ENCODE measurements around the gene MARVELD3.
"Not testable (repeated sequence)": the region's sequence is repeated elsewhere in the genome, so short reads cannot be mapped to it uniquely, and the experiment has no call there.

Gene MARVELD3, protein sequence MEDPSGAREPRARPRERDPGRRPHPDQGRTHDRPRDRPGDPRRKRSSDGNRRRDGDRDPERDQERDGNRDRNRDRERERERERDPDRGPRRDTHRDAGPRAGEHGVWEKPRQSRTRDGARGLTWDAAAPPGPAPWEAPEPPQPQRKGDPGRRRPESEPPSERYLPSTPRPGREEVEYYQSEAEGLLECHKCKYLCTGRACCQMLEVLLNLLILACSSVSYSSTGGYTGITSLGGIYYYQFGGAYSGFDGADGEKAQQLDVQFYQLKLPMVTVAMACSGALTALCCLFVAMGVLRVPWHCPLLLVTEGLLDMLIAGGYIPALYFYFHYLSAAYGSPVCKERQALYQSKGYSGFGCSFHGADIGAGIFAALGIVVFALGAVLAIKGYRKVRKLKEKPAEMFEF

DNA sequence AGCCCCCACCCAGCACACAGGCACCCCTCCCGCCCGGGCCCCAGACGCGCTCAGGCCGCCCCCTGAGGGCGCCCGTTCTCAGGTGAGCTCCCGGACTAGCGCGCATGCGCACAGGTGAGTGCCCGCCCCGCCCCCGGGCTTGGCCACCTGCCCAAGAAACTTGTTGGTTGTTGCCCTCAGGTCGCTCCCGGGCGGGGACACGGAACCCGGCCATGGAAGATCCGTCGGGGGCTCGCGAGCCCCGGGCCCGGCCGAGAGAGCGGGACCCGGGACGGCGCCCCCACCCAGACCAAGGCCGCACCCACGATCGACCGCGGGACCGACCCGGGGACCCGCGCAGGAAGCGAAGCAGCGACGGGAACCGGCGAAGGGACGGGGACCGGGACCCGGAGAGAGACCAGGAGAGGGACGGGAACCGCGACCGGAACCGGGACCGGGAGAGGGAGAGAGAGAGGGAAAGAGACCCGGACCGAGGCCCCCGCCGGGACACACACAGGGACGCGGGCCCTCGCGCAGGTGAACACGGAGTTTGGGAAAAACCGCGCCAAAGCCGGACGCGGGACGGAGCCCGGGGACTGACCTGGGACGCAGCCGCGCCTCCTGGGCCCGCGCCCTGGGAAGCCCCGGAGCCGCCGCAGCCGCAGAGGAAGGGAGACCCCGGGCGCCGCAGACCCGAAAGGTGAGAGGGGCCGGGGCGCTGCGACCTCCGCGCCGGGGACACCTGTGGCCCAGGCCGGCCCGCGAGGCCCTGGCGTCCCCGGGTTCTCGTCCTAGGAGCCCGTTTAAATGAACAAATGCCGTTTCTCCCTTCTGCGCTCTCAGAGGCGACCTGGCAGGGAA is at the start of gene MARVELD3:
TSS of gene MARVELD3 (plus strand) at position 167 of the 840 bp plus-strand sequence. CDS start at position 213, 46 bp downstream.
- DNase-seq, result no peak

DNA sequence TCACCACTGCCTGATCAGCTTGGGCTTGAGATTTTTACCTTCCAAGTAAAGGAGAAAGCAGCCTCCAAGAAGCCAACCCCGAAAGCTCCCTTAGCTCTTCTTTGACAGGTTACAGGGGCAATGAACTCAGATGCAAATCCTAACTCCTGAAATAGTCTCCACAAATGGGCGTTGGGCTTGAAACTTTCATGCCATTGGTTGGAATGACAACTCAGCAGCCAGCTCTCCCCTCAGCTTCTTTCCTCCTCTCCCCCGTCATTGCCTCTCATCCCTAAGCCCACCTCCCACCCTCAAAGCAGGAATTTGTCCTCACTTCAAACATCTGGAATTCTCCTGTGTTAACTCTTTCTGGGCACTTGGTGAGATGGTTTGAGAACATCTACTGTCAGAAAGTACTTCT is 49.0 kb upstream of the MARVELD3 start, which contains the start of gene TAT:
TSS of gene TAT (minus strand) at position 122 of the 400 bp plus-strand sequence. CDS start 677 bp downstream, outside the sequence.
- DNase-seq, result no peak

DNA sequence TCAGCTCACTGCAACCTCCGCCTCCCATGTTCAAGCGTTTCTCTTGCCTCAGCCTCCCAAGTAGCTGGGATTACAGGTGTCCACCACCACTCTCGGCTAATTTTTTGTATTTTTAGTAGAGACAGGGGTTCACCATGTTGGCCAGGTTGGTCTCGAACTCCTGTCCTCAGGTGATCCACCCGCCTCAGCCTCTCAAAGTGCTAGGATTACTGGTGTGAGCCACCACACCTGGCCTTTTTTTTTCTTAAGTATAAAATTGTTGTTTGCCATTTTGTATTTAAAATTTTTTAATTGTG is 43.5 kb upstream of the MARVELD3 start:
- DNase-seq, result not testable (repeated sequence)

DNA sequence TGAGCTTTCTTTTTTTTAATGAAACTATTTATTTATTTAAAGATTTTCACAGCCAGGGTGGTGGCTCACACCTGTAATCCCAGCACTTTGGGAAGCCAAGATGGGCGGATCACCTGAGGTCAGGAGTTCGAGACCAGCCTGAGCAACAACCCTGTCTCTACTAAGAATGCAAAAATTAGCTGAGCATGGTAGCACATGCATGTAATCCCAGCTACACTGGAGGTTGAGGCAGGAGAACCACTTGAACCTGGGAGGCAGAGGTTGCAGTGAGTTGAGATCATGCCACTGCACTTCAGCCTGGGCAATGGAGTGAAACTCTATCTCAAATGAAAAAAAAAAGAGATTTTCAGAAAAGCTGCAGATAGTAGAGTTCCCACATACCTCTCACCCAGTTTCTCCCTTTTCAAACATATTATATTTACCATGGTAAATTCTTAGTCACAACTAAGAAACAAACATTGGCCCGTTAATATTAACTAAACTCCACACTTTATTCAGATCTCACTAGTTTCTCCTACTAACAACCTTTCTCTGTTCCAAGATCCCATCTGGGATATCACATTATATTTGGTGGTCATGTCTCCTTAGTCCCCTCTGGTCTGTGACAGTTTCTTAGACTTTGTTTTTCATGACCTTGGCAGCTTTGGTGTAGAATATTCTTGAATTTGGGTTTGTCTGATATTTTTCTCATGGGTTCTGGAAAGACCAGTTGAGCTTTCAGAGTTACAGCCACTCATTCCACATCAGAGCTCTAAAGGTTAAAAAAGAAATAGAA is 41.3 kb upstream of the MARVELD3 start:
- DNase-seq, result no peak

DNA sequence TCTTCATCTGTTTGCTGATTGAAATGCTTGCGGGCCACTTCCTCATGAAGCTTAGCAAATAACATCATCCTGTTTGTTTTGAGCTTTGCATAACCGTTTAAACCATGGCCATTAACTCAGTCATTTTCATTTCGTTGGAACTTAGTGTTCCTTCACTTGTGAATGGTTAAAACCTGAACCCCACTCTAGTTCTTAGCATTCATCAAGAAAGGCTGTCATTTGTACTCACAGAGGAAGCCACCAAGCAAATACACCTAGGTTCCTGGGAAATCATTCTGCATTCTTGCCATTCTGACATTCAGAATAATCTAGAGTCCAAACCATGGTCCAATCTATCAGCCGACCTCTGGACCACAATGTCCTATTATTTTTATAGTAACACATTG is 40.7 kb upstream of the MARVELD3 start:
- DNase-seq, result no peak

DNA sequence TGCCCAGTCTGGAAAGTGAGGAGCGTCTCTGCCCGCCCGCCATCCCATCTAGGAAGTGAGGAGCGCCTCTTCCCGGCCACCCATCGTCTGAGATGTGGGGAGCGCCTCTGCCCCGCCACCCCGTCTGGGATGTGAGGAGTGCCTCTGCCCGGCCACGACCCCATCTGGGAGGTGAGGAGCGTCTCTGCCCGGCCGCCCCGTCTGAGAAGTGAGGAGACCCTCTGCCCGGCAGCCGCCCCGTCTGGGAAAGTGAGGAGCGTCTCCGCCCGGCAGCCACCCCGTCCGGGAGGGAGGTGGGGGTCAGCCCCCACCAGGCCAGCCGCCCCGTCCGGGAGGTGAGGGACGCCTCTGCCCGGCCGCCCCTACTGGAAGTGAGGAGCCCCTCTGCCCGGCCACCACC is 36.6 kb upstream of the MARVELD3 start:
- not testable (repeated sequence) for DNase-seq

DNA sequence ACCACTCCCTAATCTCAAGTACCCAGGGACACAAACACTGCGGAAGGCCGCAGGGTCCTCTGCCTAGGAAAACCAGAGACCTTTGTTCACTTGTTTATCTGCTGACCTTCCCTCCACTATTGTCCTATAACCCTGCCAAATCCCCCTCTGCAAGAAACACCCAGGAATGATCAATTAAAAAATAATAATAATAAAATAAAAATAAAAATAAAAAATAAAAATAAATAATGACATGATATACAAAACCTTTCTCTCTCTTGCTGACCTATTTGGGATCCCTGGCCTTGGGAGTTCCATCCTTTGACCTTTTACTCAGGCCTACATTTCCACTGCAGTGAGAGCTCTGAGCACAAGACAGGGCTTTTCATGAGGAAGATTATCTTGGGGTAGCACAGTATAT is 35.9 kb upstream of the MARVELD3 start:
- not testable (repeated sequence) for DNase-seq

DNA sequence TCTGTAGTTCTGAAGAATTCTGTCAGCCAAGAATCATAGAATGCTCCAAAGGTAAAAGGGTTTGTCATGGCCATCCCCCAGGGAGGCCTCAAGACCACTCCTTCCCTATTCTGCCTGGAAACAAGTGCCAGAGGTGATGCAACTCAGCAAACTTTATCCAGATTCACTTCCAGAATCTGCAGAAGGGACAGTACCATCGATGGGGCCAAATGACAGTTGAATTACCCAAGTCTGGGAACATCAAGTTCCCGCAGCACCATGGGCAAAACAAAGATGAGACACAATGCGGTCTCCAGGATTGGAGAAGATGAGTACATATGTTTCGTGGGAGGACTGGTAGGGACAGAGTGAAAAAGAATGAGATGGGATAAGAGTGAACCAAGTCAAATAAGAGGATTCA is 35.4 kb upstream of the MARVELD3 start:
- DNase-seq, result no peak

DNA sequence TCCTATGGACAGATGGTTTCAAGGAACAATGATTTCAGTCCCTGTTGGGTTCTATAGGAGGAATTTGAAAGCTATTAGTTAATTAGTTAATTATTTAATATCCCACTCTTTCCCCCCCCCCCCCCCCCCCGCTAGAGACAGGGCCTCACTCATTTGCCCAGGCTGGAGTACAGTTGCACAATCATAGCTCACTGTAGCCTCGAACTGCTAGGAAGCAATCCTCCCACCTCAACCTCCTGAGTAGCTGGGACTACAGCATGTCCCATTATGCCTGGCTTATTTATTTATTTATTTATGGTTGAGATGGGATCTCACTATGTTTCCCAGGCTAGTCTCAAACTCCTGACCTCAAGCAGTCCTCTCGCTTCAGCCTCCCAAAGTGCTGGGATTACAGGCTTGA is 34.1 kb upstream of the MARVELD3 start:
- no peak for DNase-seq

DNA sequence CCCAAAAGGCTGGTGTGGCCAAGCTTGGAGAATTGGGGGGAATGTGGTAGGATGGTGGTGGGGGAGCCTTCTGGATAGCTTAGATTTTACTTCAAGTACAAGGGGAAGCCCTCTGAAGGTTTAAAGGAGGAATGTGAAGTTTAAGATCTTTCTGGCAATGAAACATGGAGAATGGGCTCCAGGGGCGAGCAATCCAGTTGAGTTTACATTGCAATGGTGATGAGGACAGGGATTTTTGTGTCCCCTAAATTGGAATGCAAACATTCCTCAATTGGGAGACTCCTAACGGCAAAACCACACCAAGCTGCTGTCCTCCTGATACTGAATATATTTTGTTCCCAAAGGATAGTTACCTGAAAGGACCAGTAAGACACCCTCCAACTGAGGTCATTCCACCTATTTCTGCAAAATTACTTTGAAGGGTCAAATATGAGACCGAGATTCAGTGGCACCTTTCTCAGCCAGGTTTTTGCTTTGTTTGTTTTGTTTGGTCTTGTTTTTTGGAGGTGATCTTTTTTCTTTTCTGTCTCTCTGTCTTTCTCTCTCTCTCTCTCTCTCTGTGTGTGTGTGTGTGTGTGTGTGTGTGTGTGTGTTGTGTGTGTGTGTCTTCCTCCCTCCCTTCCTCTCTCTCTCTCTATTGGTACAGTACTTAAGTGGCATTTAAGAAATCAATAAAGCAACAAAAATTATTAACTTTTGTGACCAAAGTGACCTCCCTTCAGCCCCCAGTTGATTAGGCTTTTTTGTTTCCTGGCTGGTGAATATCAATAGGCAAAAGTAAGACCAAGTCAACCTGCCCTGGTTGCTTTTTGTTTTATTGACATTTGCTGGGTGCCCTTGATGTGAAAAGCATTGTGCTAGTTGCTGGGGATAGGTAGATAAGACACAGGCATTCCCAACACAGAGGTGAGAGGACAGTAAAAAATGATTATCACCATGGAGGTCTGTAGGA is 32.7 kb upstream of the MARVELD3 start:
- no peak for DNase-seq

DNA sequence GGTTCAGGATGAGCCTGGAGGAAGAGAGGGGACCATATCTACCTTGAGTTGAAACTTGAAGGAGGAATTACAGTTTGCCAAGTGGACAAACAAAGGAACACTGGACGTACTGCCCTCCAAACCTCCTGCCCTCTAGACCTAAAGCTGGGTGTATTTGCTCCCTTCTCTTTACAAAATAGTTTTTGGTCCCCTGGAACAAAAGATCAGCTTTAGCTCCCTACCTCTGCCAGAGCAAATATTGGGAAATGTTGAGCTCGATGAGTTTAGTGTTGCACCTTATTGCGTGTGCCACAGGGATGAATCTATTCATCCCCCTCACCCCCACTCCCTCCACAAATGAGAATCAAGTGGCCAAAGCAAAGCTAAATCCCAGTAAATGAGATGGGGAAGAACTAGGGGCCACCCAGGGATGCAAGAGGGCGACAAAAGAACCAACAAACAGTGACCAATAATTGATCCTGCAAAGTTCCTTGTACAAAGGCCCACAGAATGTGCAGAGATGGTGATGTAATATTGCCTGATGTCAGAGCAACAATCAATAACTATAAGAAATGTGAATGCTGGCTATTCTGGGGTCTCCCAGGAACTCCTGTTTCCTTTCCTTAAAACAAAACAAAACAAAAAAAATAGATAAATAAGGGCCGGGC is 31.9 kb upstream of the MARVELD3 start:
- DNase-seq, result no peak

DNA sequence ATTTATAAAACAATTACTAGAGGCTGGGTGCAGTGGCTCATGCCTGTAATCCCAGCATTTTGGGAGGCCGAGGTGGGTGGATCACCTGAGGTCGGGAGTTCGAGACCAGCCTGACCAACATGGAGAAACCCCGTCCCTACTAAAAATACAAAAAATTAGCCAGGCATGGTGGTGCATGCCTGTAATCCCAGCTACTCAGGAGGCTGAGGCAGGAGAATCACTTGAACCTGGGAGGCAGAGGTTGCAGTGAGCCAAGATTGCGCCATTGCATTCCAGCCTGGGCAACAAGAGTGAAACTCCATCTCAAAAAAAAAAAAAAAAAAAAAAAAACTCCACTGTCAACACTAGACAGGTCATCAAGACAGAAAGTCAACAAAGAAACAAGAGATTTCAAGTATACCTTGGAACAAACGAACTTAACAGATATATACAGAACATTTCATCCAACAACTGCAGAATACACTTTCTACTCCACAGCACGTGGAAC is 30.6 kb upstream of the MARVELD3 start:
- DNase-seq, result not testable (repeated sequence)

DNA sequence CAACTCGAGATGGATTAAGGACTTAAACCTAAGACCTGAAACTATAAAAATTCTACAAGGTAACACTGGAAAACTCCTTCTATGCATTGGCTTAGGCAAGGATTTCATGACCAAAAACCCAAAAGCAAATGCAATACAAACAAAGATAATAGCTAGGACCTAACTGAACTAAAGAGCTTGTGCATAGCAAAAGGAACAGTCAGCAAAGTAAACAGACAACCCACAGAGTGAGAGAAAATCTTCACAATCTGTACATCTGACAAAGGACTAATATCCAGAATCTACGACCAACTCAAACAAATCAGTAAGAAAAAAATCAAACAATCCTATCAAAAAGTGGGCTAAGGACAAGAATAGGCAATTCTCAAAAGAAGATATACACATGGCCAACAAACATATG is 27.6 kb upstream of the MARVELD3 start:
- not testable (repeated sequence) for DNase-seq

DNA sequence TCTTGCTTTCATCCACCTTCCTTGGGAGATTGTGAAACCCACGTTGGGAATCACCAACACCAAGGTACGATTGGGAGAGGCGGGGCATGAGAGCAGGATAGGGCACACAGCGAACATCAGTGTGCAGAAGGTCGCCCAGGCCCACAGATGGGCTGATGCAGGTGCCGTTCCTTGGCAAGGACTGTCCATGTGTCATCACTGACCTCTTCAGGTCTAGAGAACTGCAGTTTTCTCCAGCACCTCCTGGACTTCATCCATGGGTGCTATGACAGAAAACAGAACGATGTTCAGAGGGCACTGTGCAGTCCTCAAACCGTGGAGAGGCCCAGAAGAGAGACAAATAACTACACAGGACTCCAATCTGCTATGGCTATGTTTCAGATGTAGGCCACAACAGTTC is 25.2 kb upstream of the MARVELD3 start:
- no peak for DNase-seq

DNA sequence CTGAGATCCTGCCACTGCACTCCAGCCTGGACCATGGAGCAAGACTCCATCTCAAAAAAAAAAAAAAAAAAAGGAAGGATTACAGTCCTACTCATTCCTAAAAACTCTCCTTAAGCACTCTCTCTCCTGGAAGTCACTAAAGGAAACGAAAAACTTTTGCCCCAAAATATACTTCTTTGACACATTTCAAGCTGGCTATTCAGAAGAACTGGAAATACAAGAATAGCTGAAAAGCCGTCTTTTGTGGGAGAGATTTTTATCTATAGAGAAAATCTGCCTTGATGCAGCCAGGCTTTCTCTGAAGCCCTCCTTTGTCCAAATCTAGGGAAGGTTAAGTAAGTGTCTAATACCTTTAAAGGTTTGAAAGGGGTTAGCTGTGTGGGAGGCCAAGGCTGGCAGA is 16.9 kb upstream of the MARVELD3 start:
- no peak for DNase-seq

DNA sequence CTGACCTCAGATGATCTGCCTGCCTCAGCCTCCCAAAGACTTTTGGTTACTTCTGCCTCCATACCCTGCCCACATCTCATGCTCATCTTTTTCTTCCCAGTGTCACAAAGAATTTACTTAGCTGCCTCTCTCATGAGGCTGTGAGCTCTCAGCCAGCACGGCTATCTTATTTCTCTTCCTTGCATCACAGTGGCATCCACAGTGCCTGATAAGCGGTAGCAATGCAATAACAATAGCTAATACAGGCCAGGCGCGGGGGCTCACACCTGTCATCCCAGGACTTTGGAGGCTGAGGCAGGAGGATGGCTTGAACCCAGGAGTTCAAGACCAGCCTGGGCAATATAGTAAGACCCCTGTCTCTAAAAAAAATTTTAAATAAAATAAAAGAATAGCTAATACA is 15.5 kb upstream of the MARVELD3 start:
- no peak for DNase-seq

DNA sequence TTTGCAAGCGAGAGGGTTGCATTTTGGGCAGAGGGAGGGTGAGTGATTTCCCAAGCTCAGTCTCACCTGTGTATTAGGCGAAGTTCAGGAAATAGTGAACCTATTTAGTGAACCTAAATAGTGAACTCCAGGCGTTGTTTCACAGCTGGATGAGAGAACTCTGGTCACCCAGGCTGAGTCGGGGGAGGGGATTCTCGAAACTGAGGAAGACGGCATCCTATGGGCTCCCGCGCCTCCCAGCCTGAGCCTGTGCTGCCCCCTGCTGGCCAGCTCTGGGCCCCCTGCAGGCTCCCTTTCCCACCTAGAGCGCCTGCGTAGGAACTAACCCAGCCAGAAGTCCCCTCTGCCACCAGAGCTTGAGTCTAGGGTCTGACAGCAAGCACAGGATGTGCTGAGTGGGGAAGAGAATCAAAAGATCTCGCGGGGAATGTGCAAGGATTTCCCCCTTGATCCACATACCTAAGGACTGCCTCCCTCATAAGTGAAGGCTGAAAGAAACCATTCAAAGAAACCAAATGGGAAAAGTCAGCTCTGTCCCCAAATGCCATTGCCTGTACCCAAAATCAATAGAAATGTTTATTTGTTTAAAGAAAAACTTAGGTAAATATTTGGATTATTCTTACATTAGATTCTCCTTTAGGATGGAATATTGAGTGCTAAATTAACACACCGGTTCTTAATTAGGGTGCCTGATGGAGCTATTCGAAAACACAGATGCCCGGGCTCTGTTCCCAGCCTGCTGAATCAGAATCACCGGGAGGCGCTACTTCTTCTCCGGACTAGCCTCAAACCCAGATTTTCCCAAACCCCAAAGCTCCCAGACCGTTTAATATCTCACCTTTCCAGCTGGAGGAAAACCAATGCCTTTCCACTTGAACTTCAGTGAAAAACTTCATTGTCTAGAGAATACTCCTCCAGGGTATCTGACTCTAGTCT is 14.8 kb upstream of the MARVELD3 start:
- DNase-seq, result peak; percentile 52

DNA sequence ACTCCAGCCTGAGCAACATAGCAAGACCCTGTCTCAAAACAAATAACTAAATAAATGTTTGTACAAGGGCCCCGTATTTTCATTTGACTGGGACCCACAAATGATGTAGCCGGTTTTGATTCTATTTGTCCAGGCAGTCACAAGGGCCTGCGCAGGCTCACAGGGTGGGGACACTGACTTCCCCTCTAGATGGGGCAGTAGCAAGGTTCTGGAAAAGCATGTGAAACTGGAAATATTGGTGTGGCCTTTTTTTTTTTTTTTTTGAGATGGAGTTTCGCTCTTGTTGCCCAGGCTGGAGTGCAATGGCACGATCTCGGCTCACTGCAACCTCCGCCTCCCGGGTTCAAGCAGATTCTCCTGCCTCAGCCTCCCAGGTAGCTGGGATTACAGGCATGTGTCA is 11.0 kb upstream of the MARVELD3 start:
- not testable (repeated sequence) for DNase-seq

DNA sequence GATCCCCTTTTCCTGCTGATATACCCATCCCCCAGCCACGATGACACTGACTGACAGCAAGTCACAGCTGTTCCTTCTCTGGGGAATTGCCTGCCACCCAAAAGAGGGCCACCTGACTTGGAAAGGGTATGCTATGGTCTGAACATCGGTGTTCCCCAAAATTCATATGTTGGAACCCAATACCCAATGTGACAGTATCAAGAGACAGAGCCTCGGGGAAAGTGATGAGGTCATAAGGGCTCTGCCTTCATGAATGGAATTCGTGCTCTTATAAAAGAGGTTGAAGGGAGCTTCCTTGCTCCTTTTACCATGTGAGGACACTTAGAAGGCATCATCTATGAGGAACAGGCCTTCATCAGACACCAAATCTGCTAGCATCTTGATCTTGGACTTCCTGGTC is 7.6 kb upstream of the MARVELD3 start:
- no peak for DNase-seq

DNA sequence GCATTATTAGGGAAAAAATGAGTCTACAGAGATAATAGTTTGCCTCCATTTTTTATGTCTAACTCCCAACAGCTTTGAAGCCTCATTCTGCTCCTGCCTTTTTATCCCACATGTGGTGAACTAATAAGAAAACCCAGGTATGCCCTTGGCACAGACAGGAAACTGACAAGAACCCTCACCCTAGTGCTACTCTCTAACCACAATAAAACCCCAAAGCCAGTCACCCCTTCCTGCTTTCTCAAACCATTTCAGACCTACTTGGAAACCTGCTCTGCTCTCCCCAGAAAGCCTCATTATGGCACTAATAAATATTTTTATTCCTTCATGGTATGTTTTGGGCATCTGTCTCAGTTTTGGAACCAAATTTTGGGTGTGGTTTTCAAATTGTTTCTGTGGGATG is 3.9 kb upstream of the MARVELD3 start:
- DNase-seq, result no peak

Data from NCI-H1694 treated with DMSO at 0.1 percent for 48 hours (cell line).